ENCODE data around the gene RNF111.
A peak's percentile ranks its signal among the peaks of the same experiment; 100 is the strongest.

The RNF111 gene

GRCh38 chr15:58977887-58978286 is 9.6 kb upstream of the RNF111 start:
- H3K4me3 ChIP-seq (ENCODE audit: low read length in 2 of 2): no peak overlapping the region
- no peaks in the 10 kb centered on the region for H3K9me3 ChIP-seq (ENCODE audit: control insufficient read depth in 2 of 2, low read length in 2 of 2)
- H3K9ac ChIP-seq (ENCODE audit: low read length in 2 of 2): no peak overlapping the region
- H3K27me3 ChIP-seq (ENCODE audit: control insufficient read depth in 1 of 2, insufficient read depth in 2 of 2, low read length in 2 of 2): no peaks in the 10 kb centered on the region
- H3K27ac ChIP-seq (ENCODE audit: low read length): no peak overlapping the region
- H3K4me1 ChIP-seq (ENCODE audit: control insufficient read depth, insufficient read depth, low read length): peaks cover 7% of the 10 kb centered on the region
- no peaks in the 10 kb centered on the region for H3K36me3 ChIP-seq (ENCODE audit: control insufficient read depth in 2 of 2, insufficient read depth in 2 of 2, low read length in 2 of 2)

GRCh38 chr15:58980351-58980939 is 7.0 kb upstream of the RNF111 start:
- Histone ChIP-seq H3K27me3 (ENCODE audit: control insufficient read depth in 1 of 2, insufficient read depth in 2 of 2, low read length in 2 of 2) (no peaks in the 10 kb centered on the region), H3K4me1 (ENCODE audit: control insufficient read depth, insufficient read depth, low read length) (peaks cover 7% of the 10 kb centered on the region), H3K36me3 (ENCODE audit: control insufficient read depth in 2 of 2, insufficient read depth in 2 of 2, low read length in 2 of 2) (no peaks in the 10 kb centered on the region), H3K27ac (ENCODE audit: low read length) (no peak overlapping the region), H3K9me3 (ENCODE audit: control insufficient read depth in 2 of 2, low read length in 2 of 2) (no peaks in the 10 kb centered on the region), H3K4me3 (ENCODE audit: low read length in 2 of 2) (no peak overlapping the region), H3K9ac (ENCODE audit: low read length in 2 of 2) (no peak overlapping the region)

- Histone ChIP-seq H3K36me3 (ENCODE audit: control insufficient read depth in 2 of 2, insufficient read depth in 2 of 2, low read length in 2 of 2) (no peaks in the 10 kb centered on the region), H3K9me3 (ENCODE audit: control insufficient read depth in 2 of 2, low read length in 2 of 2) (no peaks in the 10 kb centered on the region), H3K4me3 (ENCODE audit: low read length in 2 of 2) (no peak overlapping the region), H3K4me1 (ENCODE audit: control insufficient read depth, insufficient read depth, low read length) (peaks cover 7% of the 10 kb centered on the region), H3K9ac (ENCODE audit: low read length in 2 of 2) (no peak overlapping the region), H3K27me3 (ENCODE audit: control insufficient read depth in 1 of 2, insufficient read depth in 2 of 2, low read length in 2 of 2) (no peaks in the 10 kb centered on the region), H3K27ac (ENCODE audit: low read length) (no peak overlapping the region)
These were observed 5.5 kb upstream of the RNF111 start for GRCh38 chr15:58981808-58982475.

GRCh38 chr15:58983261-58983660 is 4.2 kb upstream of the RNF111 start:
- Histone ChIP-seq H3K9ac (ENCODE audit: low read length in 2 of 2) (no peak overlapping the region), H3K4me1 (ENCODE audit: control insufficient read depth, insufficient read depth, low read length) (peaks cover 7% of the 10 kb centered on the region), H3K9me3 (ENCODE audit: control insufficient read depth in 2 of 2, low read length in 2 of 2) (no peaks in the 10 kb centered on the region), H3K4me3 (ENCODE audit: low read length in 2 of 2) (no peak overlapping the region), H3K36me3 (ENCODE audit: control insufficient read depth in 2 of 2, insufficient read depth in 2 of 2, low read length in 2 of 2) (no peaks in the 10 kb centered on the region), H3K27ac (ENCODE audit: low read length) (no peak overlapping the region), H3K27me3 (ENCODE audit: control insufficient read depth in 1 of 2, insufficient read depth in 2 of 2, low read length in 2 of 2) (no peaks in the 10 kb centered on the region)

GRCh38 chr15:58985443-58985842 is 2.0 kb upstream of the RNF111 start:
- Histone ChIP-seq H3K27me3 (ENCODE audit: control insufficient read depth in 1 of 2, insufficient read depth in 2 of 2, low read length in 2 of 2) (no peaks in the 10 kb centered on the region), H3K4me1 (ENCODE audit: control insufficient read depth, insufficient read depth, low read length) (no peaks in the 10 kb centered on the region), H3K9ac (ENCODE audit: low read length in 2 of 2) (no peak overlapping the region), H3K36me3 (ENCODE audit: control insufficient read depth in 2 of 2, insufficient read depth in 2 of 2, low read length in 2 of 2) (no peaks in the 10 kb centered on the region), H3K4me3 (ENCODE audit: low read length in 2 of 2) (no peak overlapping the region), H3K27ac (ENCODE audit: low read length) (no peak overlapping the region), H3K9me3 (ENCODE audit: control insufficient read depth in 2 of 2, low read length in 2 of 2) (no peaks in the 10 kb centered on the region)

- H3K4me3 ChIP-seq (ENCODE audit: low read length in 2 of 2): peak overlapping the region; percentile 93 to 94
- H3K27me3 ChIP-seq (ENCODE audit: control insufficient read depth in 1 of 2, insufficient read depth in 2 of 2, low read length in 2 of 2): no peaks in the 10 kb centered on the region
- no peaks in the 10 kb centered on the region for H3K4me1 ChIP-seq (ENCODE audit: control insufficient read depth, insufficient read depth, low read length)
- no peaks in the 10 kb centered on the region for H3K9me3 ChIP-seq (ENCODE audit: control insufficient read depth in 2 of 2, low read length in 2 of 2)
- peaks cover 0 to 2% of the 10 kb centered on the region in 2 donors for H3K36me3 ChIP-seq (ENCODE audit: control insufficient read depth in 2 of 2, insufficient read depth in 2 of 2, low read length in 2 of 2)
- peak overlapping the region; percentile 71 to 80 for H3K9ac ChIP-seq (ENCODE audit: low read length in 2 of 2)
- H3K27ac ChIP-seq (ENCODE audit: low read length): peak overlapping the region; percentile 69
These were observed 427 bp upstream of the RNF111 start for GRCh38 chr15:58987036-58987435.

- no peaks in the 10 kb centered on the region for H3K4me1 ChIP-seq (ENCODE audit: control insufficient read depth, insufficient read depth, low read length)
- peak overlapping the region; percentile 69 for H3K27ac ChIP-seq (ENCODE audit: low read length)
These were observed 733 bp downstream of the RNF111 start for GRCh38 chr15:58988006-58988785.

GRCh38 chr15:58992181-58992580 is 4.7 kb downstream of the RNF111 start:
- Histone ChIP-seq H3K9ac (ENCODE audit: low read length in 2 of 2) (no peak overlapping the region), H3K4me1 (ENCODE audit: control insufficient read depth, insufficient read depth, low read length) (no peaks in the 10 kb centered on the region), H3K27me3 (ENCODE audit: control insufficient read depth in 1 of 2, insufficient read depth in 2 of 2, low read length in 2 of 2) (no peaks in the 10 kb centered on the region), H3K27ac (ENCODE audit: low read length) (no peak overlapping the region), H3K4me3 (ENCODE audit: low read length in 2 of 2) (no peak overlapping the region), H3K36me3 (ENCODE audit: control insufficient read depth in 2 of 2, insufficient read depth in 2 of 2, low read length in 2 of 2) (peaks cover 2 to 3% of the 10 kb centered on the region in 2 donors), H3K9me3 (ENCODE audit: control insufficient read depth in 2 of 2, low read length in 2 of 2) (no peaks in the 10 kb centered on the region)

More at GRCh38 chr15:58988006-58988785, 733 bp downstream of the RNF111 start:
- Histone ChIP-seq H3K9ac (ENCODE audit: low read length in 2 of 2) (peak overlapping the region; percentile 80 to 85), H3K27me3 (ENCODE audit: control insufficient read depth in 1 of 2, insufficient read depth in 2 of 2, low read length in 2 of 2) (no peaks in the 10 kb centered on the region), H3K9me3 (ENCODE audit: control insufficient read depth in 2 of 2, low read length in 2 of 2) (no peaks in the 10 kb centered on the region), H3K36me3 (ENCODE audit: control insufficient read depth in 2 of 2, insufficient read depth in 2 of 2, low read length in 2 of 2) (peaks cover 0 to 2% of the 10 kb centered on the region in 2 donors), H3K4me3 (ENCODE audit: low read length in 2 of 2) (peak overlapping the region; percentile 93 to 94)

- Histone ChIP-seq H3K4me3 (ENCODE audit: low read length in 2 of 2) (no peak overlapping the region), H3K36me3 (ENCODE audit: control insufficient read depth in 2 of 2, insufficient read depth in 2 of 2, low read length in 2 of 2) (peaks cover 2 to 3% of the 10 kb centered on the region in 2 donors), H3K27me3 (ENCODE audit: control insufficient read depth in 1 of 2, insufficient read depth in 2 of 2, low read length in 2 of 2) (no peaks in the 10 kb centered on the region), H3K4me1 (ENCODE audit: control insufficient read depth, insufficient read depth, low read length) (peaks cover 3% of the 10 kb centered on the region), H3K27ac (ENCODE audit: low read length) (no peak overlapping the region), H3K9me3 (ENCODE audit: control insufficient read depth in 2 of 2, low read length in 2 of 2) (no peaks in the 10 kb centered on the region), H3K9ac (ENCODE audit: low read length in 2 of 2) (no peak overlapping the region)
These were observed 7.5 kb downstream of the RNF111 start for GRCh38 chr15:58994906-58995453.

- Histone ChIP-seq H3K9ac (ENCODE audit: low read length in 2 of 2) (no peak overlapping the region), H3K9me3 (ENCODE audit: control insufficient read depth in 2 of 2, low read length in 2 of 2) (no peaks in the 10 kb centered on the region), H3K36me3 (ENCODE audit: control insufficient read depth in 2 of 2, insufficient read depth in 2 of 2, low read length in 2 of 2) (peaks cover 0 to 3% of the 10 kb centered on the region in 2 donors)
These were observed 12.2 kb downstream of the RNF111 start for GRCh38 chr15:58999694-59000093.

More at GRCh38 chr15:58999694-59000093, 12.2 kb downstream of the RNF111 start:
- Histone ChIP-seq H3K4me3 (ENCODE audit: low read length in 2 of 2) (no peak overlapping the region), H3K4me1 (ENCODE audit: control insufficient read depth, insufficient read depth, low read length) (peaks cover 3% of the 10 kb centered on the region), H3K27ac (ENCODE audit: low read length) (no peak overlapping the region), H3K27me3 (ENCODE audit: control insufficient read depth in 1 of 2, insufficient read depth in 2 of 2, low read length in 2 of 2) (no peaks in the 10 kb centered on the region)

Data from stomach smooth muscle (tissue), 2 donors.